G401.6 (cell line): ENCODE data around the gene STARD3.
A peak's percentile ranks its signal among the peaks of the same experiment; 100 is the strongest.

Source experiments
- FAIRE-seq: peaks from 2 replicates; lab custom pipeline; 2012; peaks lifted over from hg19 to GRCh38; lab: Jason Lieb, UNC

The STARD3 gene

GRCh38 chr17:39639043-39639442 lies 2.1 kb downstream of the STARD3 start:
- FAIRE-seq: no peak

DNA sequence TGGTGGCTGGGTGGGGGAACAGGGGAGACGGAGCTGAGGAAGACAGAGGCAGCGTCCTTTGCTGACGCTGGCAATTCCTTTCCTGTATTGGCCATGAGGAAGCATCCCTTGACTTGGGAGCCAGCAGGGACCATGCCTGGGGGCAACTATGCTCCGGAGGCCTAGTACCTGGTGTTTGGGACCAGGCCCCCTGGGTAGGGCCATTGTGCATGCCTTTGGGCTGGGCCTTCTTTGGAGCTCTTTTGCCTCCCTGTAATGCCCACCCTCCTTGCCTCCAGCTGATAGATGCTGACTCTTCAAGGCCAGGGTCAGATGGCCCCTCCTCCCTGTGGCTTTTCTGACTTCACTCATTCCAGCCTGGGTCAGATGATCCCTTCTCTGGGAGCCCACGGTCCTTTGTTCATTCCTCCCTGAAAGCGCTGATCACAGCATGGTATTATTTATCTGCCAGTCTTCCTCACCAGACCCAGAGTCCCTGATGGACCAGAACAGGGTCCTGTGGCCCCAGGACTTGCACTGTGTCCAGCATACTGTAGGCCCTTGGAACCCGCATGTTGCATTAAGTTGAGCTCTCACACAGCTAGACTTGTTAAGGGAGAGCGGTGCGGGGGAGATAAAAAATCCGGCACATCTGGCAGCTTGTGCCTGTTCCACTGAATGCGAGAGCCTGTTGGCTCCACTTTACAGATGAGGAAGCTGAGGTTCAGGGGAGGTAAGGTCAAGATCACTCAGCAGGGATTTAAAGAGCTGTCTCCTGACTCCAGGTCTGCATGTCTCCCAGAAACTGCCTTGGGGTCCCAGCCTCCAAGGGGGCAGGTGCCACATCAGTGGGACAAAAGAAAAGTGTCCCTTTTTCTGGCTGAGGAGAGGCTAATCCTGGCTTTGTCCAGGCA lies 2.9 kb downstream of the STARD3 start:
- no peak for FAIRE-seq

DNA sequence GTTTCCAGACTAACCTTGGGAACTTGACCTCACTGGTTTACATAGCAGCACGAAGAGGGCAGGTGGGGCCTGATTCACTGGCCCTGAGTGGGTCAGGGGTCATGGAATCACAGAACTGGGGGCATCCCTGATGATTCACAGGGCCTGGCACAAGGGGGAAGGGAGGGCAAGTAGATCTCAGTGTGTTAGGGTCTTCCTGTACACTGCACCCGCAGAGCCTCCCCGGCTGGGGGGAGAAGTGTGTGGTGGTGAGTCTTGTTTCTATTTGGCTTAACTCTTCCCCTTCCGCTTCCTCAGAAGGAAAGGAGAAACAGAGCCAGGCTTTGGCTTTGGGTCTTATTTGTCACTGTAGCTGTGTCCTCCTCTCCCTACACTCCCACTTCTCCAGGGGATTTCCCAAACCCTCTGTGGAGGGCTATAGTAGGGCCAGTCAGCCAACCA lies 3.7 kb downstream of the STARD3 start:
- no peak for FAIRE-seq

- FAIRE-seq: no peak
These were observed 4.2 kb downstream of the STARD3 start for GRCh38 chr17:39641097-39641496.

- no peak for FAIRE-seq
These were observed 4.9 kb downstream of the STARD3 start for GRCh38 chr17:39641883-39642282.

GRCh38 chr17:39642291-39643074 lies 5.5 kb downstream of the STARD3 start:
- FAIRE-seq: no peak

GRCh38 chr17:39643271-39643670 lies 6.3 kb downstream of the STARD3 start:
- no peak for FAIRE-seq

DNA sequence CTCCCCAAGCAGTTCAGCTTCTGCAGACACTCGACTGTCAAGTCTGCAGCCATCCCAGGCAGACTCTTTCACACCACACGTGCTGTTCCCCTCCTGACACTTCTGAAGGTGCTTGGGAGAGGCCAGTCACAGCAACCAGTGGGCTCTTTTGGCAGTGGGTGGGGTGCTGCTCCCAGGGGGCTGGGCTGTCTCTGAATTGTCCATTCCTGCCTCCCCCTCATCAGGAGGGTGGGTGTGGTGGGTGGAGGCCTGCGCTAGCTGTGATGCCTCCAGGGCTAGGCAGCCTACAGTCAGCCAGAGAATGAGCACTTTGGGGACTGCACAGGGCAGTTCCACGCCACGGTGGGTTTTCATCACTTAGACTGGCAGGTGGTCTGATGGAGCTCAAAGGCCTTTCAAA lies 10.3 kb downstream of the STARD3 start:
- FAIRE-seq: no peak

DNA sequence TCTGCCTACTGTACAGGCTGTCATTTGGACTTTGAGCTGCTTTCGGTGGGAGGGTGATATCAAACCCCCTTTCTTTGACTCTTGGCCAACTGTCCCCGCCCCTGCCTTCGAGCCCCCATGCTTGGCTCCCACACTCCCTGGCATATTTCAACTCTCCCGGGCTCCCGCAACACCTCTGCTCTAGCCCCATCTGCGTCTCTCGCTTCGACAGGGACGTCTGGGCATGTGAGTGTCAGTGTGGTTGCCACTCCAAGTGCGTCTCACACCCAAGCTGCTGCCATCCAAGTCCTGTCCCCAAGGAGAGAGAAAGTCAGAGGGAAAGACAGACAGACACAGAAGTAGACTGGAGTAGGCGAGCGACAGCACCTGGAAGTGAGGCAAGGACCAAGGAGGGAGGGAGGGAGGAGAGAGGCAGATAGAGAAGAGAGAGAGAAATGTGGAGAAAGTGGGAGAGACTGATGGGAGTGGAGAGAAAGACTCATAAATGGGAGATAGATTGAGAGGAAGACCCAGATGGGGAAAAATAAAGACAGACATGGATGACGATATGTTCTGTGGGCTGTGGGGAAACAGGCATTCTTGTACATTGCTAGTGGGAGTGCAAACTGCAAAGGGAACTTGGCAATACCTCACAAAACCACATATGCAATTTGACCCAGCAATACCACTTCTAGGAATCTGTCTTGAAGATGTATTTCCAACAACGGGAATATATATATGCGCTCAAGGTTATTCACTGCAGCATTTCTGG lies 11.8 kb downstream of the STARD3 start:
- no peak for FAIRE-seq

- FAIRE-seq: no peak
These were observed 13.2 kb downstream of the STARD3 start for GRCh38 chr17:39650121-39650579.

DNA sequence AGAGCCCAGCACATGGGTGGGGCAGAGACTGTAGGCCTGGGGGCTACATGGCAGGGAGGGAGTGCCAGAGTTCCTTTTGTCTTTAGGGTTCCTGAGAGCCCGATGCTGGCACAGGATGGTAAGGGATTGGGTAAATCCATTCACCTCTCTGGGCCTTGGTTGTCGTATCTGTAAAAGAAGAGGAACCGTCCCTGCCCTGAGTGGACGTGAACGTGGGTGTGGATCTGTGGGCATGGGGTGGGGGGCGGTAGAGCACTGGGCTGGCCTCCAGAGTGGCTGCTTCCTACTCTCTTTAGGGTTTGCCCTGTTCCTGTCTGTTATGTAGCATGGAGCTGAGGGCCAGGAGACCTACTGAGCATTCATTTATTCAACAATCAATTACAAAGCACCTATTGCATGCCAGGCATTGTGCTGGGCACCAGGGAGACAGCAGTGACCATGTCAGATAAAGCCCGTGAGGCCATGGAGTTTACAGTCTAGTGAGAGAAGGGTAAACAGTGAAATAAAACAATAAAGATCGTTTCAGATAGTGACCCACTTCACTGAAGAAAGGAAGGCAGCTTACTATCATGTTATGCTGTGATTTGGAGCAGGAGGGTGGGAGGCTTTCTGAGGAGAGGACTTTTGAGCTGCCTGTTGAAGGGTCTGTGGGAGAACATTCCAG lies 15.1 kb downstream of the STARD3 start:
- FAIRE-seq: no peak

DNA sequence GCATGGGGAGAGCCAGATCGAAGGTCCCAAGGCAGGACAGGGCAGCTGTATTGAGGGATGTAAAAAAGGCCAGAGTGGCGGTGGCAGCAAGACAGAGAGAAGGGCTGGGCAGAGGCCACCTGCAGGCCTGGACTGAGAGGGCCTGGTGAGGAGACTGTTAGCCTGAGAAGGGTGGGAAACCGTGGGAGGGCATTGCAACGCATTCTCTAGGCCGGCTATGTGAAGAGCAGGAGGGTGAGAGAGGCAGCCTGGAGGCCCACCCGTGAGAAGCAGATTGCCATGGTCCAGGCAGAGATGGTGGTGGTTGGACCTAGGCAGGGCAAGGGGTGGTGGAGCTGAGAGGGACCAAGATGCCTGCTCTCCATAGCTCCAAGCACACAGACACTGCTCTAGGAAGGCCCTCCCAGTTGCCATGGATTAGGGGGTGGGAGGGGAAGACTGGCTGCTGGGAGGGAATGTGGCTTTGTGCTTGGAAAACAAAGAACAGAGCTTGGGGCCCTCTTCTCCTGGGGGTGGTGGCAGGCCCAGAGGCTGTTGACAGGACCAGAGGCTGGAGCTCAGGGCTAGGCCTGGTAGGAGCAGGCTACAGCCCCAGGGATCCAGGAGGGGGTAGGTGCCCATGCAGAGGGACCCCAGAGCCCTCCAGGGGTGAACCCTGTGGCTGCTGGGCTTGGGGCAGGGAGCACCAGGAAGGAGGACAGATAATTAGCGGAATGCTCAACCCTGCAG lies 15.8 kb downstream of the STARD3 start:
- FAIRE-seq: peak; percentile 39

GRCh38 chr17:39653316-39653661 lies 16.3 kb downstream of the STARD3 start:
- no peak for FAIRE-seq

GRCh38 chr17:39653662-39654331 lies 16.9 kb downstream of the STARD3 start:
- no peak for FAIRE-seq

DNA sequence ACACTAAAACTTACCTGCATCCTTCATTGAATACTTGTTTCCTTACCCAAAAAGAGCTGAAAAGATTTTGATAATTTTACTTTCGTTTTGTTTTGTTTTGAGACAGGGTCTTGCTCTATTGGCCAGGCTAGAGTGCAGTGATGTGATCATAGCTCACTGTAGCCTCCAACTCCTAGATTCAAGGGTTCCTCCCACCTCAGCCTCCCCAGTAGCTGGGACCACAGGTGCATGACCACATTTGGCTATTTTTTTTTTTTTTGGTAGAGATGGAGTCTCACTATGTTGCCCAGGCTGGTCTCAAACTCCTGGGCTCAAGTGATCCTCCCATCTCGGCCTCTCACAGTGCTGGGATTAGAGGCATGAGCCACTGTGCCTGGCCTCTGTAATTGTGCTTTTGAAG lies 18.2 kb downstream of the STARD3 start:
- FAIRE-seq: no peak

- no peak for FAIRE-seq
These were observed 21.4 kb downstream of the STARD3 start for GRCh38 chr17:39658346-39658745.

DNA sequence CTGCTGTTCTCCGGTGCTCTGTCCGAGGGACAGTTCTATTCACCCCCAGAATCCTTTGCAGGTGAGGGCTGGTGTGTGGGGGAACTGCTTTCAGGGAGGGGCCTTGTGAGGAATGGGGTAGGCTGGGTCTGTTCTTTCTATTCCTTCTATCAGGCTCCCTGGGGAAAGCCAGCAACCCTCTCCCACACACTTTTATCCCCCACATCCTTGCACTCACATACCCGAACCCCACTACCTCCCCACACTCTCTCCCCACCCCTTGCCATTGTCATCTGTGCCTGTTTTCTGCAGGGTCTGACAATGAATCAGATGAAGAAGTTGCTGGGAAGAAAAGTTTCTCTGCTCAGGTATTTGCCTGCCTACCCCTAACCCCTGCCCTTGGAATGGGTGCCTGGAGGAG lies 21.8 kb downstream of the STARD3 start:
- no peak for FAIRE-seq

DNA sequence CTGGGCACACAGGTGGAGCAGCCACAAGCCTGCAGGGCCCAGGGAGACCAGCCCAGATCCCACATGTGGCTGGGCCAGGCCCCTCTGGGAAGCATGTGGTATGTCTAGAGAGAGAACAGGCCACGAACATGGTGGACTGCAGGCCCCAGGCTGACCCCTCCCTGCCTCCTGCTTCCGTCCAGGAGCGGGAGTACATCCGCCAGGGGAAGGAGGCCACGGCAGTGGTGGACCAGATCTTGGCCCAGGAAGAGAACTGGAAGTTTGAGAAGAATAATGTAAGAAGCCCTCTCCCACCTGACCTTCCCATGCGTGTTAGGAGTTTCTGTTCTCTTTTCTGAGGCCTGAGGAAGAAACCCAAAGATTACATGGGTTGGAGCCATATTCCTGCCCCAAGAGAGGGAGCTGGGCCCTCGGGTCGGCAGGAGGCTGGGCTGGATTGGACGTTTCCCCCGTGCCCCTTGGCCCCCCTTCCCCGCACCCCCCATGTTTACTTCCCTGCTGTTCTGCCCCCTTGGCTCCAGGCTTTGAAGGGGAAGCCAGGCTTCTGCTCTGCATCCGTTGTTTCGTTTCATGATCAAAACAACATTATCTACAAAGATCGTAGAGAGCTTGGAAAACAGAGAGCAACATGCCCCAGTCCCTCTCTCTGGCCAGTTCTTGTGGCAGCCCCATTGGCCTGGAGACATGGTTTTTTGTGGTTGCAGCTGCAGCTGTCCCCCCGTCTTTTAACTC lies 22.5 kb downstream of the STARD3 start:
- FAIRE-seq: no peak

DNA sequence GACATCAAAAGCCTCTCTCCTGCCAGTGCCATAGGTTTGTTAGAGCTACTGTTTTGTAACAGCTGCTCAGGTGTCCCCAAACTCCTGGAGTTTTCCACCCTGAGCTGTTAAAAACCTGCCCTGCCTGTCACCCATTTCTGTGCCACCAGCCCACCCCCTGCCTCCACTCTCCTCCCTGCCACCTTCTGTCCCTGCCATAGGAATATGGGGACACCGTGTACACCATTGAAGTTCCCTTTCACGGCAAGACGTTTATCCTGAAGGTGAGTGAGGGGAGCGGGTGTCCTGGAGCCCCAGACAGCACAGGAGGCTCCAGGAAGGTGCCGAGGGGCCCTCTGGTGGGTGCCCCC lies 23.0 kb downstream of the STARD3 start:
- FAIRE-seq: no peak
